HG03575 (cell line): ENCODE data around the gene PYGO2.
"Not testable (repeated sequence)": the region's sequence is repeated elsewhere in the genome, so short reads cannot be mapped to it uniquely, and the experiment has no call there.

ENCODE experiments used
- ATAC-seq: cut with Tn5 transposase; IDR thresholded peaks from one replicate; pipeline ENCODE4 v1.9.1; 2021; ENCODE audit not compliant: unreplicated experiment, insufficient number of reproducible peaks, low FRiP score; ENCODE audit errors: extremely low read depth

The PYGO2 gene

GRCh38 chr1:154934358-154934948 lies 27.1 kb downstream of the PYGO2 start:
- no peak for ATAC-seq

- ATAC-seq: no peak
These were observed 29.6 kb downstream of the PYGO2 start for GRCh38 chr1:154931940-154932487.

- no peak for ATAC-seq
These were observed 35.4 kb downstream of the PYGO2 start for GRCh38 chr1:154926201-154926600.

GRCh38 chr1:154925335-154926170 lies 36.0 kb downstream of the PYGO2 start:
- ATAC-seq: no peak

GRCh38 chr1:154923695-154924094 lies 37.9 kb downstream of the PYGO2 start:
- ATAC-seq: no peak

- ATAC-seq: no peak
These were observed 48.3 kb downstream of the PYGO2 start for GRCh38 chr1:154913273-154913672.

GRCh38 chr1:154912755-154913154 lies 48.8 kb downstream of the PYGO2 start:
- ATAC-seq: no peak

- ATAC-seq: no peak
These were observed 49.7 kb downstream of the PYGO2 start for GRCh38 chr1:154911691-154912550.

- ATAC-seq: no peak
These were observed 50.7 kb downstream of the PYGO2 start for GRCh38 chr1:154910851-154911250.

- ATAC-seq: no peak
These were observed 52.6 kb downstream of the PYGO2 start for GRCh38 chr1:154908937-154909336.

- not testable (repeated sequence) for ATAC-seq
These were observed 53.5 kb downstream of the PYGO2 start for GRCh38 chr1:154908129-154908528.
